Measurements from ENCODE around the gene TP53I11. TPM values are rescaled to one million over a fixed set of nuclear protein-coding genes. Genes with fewer than 3 reads are reported as not detected.

The TP53I11 gene
- total RNA-seq, 6 experiments from 2014 or later, result 1.1 to 2.9 (median 1.8) TPM

GRCh38 chr11:44983786-44984185 lies 33.1 kb upstream of the TP53I11 start:
- Mint-ChIP-seq H3K27ac (no peak overlapping the region), H3K36me3 (ENCODE audit: low read depth) (no peaks in the 10 kb centered on the region), H3K9me3 (no peaks in the 10 kb centered on the region), H3K4me3 (no peak overlapping the region), H3K27me3 (ENCODE audit: insufficient read depth) (peaks cover 57% of the 10 kb centered on the region), H3K4me1 (ENCODE audit: low read depth) (no peaks in the 10 kb centered on the region)
- TF ChIP-seq CTCF (IDR thresholded peaks at IDR 0.05), result no peak
- DNase-seq, result no peak

DNA sequence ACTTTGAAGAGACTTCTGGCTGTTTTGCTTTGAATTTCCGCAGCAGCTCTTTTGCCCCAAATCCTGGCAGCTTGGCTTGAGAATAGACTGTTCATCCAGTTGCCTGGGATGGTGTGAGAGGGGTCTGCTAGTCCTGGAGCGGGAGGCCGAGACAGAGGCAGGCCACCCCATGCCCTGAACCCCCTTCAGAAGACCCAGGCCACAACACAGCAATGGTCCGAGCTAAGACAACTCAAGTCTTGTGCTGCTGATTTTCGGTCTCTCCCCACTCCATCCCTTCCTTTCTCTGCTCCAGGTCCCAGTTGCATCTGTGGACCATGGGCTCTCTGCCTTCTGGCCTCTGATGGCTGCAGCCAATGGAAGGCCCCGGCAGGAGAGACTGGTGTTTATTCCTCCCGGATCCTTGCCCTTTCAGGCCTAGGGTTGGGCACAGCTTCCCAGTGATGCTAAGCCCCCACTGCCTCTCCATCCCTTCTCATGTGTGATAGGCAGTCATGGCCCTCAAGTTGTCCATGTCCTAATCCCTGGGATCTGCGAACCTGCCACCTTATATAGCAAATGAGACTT lies 31.9 kb upstream of the TP53I11 start:
- peaks cover 47% of the 10 kb centered on the region for H3K27me3 Mint-ChIP-seq (ENCODE audit: insufficient read depth)
- H3K27ac Mint-ChIP-seq, result no peak overlapping the region
- no peak for TF ChIP-seq CTCF (IDR thresholded peaks at IDR 0.05)
- no peak overlapping the region for H3K4me3 Mint-ChIP-seq
- H3K4me1 Mint-ChIP-seq (ENCODE audit: low read depth), result no peaks in the 10 kb centered on the region; the same call in 1 of the 2 replicates
- DNase-seq, result no peak
- no peaks in the 10 kb centered on the region for H3K9me3 Mint-ChIP-seq
- H3K36me3 Mint-ChIP-seq (ENCODE audit: low read depth), result no peaks in the 10 kb centered on the region

- Mint-ChIP-seq H3K9me3 (no peaks in the 10 kb centered on the region), H3K27me3 (ENCODE audit: insufficient read depth) (peaks cover 31% of the 10 kb centered on the region), H3K4me3 (no peak overlapping the region), H3K27ac (no peak overlapping the region), H3K4me1 (ENCODE audit: low read depth) (no peaks in the 10 kb centered on the region; the same call in 1 of the 2 replicates), H3K36me3 (ENCODE audit: low read depth) (no peaks in the 10 kb centered on the region)
- DNase-seq, result no peak
- no peak for TF ChIP-seq CTCF (IDR thresholded peaks at IDR 0.05)
These were observed 30.1 kb upstream of the TP53I11 start for GRCh38 chr11:44980533-44981427.

DNA sequence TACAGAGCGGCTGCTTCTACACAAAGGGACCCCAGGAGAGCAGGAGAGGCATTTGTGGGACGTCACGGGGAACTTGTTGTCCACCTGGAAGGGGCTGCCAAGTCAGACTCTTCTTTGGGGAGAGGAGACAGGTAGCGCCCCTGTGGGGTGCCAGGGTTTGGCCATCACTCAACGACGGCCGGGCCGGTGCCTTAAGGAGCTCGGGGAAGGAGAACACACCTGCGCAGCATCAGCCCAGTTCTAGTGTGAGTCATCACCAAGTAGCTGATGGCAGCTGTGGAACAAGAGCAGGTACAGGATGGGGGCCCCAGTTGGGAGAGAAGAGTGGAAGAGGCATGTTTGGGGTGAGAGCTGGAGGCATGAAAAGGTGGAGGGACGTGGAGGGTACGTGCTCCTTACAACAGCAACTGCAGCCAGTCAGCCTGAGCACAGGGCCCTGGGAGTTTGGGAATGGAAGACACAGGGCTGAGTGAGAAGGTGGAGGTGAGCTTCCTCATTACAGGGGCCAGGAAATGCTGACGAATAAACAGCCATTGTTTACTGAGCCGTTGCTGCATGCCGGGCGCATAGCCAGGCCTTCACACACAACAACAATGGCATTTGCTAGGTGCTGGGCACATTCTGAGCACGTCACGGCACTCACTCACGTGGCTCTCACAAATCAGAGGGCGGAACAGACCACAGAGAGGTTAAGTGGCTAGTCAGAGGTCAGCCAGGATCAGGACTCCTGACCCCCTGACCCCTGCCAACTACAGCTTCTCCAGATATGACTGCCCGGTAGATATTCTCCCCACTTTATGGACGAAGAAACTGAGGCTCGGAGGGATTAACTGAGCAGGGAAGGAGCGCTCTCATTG lies 29.1 kb upstream of the TP53I11 start:
- Mint-ChIP-seq H3K9me3 (no peaks in the 10 kb centered on the region), H3K27ac (no peak overlapping the region), H3K4me3 (no peak overlapping the region), H3K4me1 (ENCODE audit: low read depth) (no peaks in the 10 kb centered on the region; the same call in 1 of the 2 replicates), H3K27me3 (ENCODE audit: insufficient read depth) (peaks cover 24% of the 10 kb centered on the region), H3K36me3 (ENCODE audit: low read depth) (no peaks in the 10 kb centered on the region)
- DNase-seq, result no peak
- TF ChIP-seq CTCF (IDR thresholded peaks at IDR 0.05), result no peak

DNA sequence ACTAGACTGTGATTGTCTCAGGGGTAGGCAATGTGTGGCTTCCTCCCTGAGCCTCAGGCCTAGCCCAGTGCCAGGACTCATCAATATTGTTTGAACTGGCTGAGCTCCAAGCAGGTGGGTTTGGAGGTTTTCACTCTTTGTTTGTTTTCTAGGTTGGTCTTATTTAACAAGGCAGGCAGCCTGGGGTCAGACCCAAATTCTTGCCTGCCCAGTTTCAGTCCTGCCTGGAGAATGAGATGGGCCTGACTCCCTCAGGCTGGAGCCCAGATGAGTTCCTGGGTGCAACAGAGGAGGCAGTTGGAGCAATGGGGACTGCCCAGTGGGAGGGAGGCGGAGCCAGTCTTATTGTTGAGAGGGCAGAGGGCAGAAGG lies 28.3 kb upstream of the TP53I11 start:
- H3K36me3 Mint-ChIP-seq (ENCODE audit: low read depth), result no peaks in the 10 kb centered on the region
- H3K9me3 Mint-ChIP-seq, result no peaks in the 10 kb centered on the region
- H3K4me1 Mint-ChIP-seq (ENCODE audit: low read depth), result no peaks in the 10 kb centered on the region; the same call in 1 of the 2 replicates
- no peak for TF ChIP-seq CTCF (IDR thresholded peaks at IDR 0.05)
- no peak for DNase-seq
- no peak overlapping the region for H3K27ac Mint-ChIP-seq
- peaks cover 26% of the 10 kb centered on the region for H3K27me3 Mint-ChIP-seq (ENCODE audit: insufficient read depth)
- H3K4me3 Mint-ChIP-seq, result no peak overlapping the region

Measured in HFFc6 (cell line).